H9 (cell line): ENCODE measurements around the gene HRH1. TPM values are rescaled to one million over a fixed set of nuclear protein-coding genes. Genes with fewer than 3 reads are reported as not detected.

Experiments used
- DNase-seq: peaks from one replicate; pipeline ENCODE4 v3.0.0-alpha.2; 2017
- H2AFZ ChIP-seq: one replicate; pipeline ENCODE4 v1.6.1; 2013; ENCODE audit warnings: mild to moderate bottlenecking, low read length, control low read depth, moderate library complexity
- H2AK5ac ChIP-seq: 2 replicates; pipeline ENCODE4 v1.6.1; 2013; ENCODE audit warnings: low read length, control low read depth, mixed read lengths; ENCODE audit not compliant: insufficient read length
- H2BK120ac ChIP-seq: one replicate; pipeline ENCODE4 v1.6.1; 2013; ENCODE audit warnings: low read depth, mild to moderate bottlenecking, low read length, control low read depth, inconsistent platforms; ENCODE audit not compliant: poor library complexity, severe bottlenecking
- H2BK12ac ChIP-seq: 2 replicates; pipeline ENCODE4 v1.6.1; 2013; ENCODE audit warnings: low read length, control low read depth, mixed read lengths, low read depth; ENCODE audit not compliant: insufficient read length
- H2BK15ac ChIP-seq: 2 replicates; pipeline ENCODE4 v1.6.1; 2013; ENCODE audit warnings: low read depth, low read length, control low read depth
- H2BK20ac ChIP-seq: one replicate; pipeline ENCODE4 v1.6.1; 2013; ENCODE audit warnings: low read depth, mild to moderate bottlenecking, low read length, control low read depth, inconsistent platforms; ENCODE audit not compliant: poor library complexity, severe bottlenecking
- H2BK5ac ChIP-seq: 2 replicates; pipeline ENCODE4 v1.6.1; 2013; ENCODE audit warnings: low read length, control low read depth, mixed read lengths; ENCODE audit not compliant: insufficient read length
- H3K14ac ChIP-seq: 2 replicates; pipeline ENCODE4 v1.6.1; 2013; ENCODE audit warnings: low read length, control low read depth; ENCODE audit not compliant: insufficient read depth
- H3K18ac ChIP-seq: 2 replicates; pipeline ENCODE4 v1.6.1; 2013; ENCODE audit warnings: low read depth, mild to moderate bottlenecking, mixed read lengths, low read length, control low read depth; ENCODE audit not compliant: insufficient read length
- H3K23ac ChIP-seq: 2 replicates; pipeline ENCODE4 v1.6.1; 2013; ENCODE audit warnings: low read length, control low read depth, mixed read lengths, low read depth; ENCODE audit not compliant: insufficient read length
- H3K23me2 ChIP-seq: 2 replicates; pipeline ENCODE4 v1.6.1; 2013; ENCODE audit warnings: low read depth, mild to moderate bottlenecking, mixed read lengths, low read length, control low read depth; ENCODE audit not compliant: insufficient read length, poor library complexity, severe bottlenecking
- H3K27ac ChIP-seq: 2 replicates; pipeline ENCODE4 v1.5.1; 2013; ENCODE audit warnings: low read length, control low read depth, mixed read lengths, low read depth; ENCODE audit not compliant: insufficient read length
- H3K27me3 ChIP-seq: 2 replicates; pipeline ENCODE4 v1.6.1; 2013; ENCODE audit warnings: low read length, control low read depth, inconsistent platforms; ENCODE audit not compliant: insufficient read depth
- H3K4ac ChIP-seq: 2 replicates; pipeline ENCODE4 v1.6.1; 2013; ENCODE audit warnings: low read depth, mild to moderate bottlenecking, control low read depth, inconsistent platforms, low read length, moderate library complexity
- H3K4me1 ChIP-seq: 2 replicates; pipeline ENCODE4 v1.6.1; 2013; ENCODE audit warnings: low read length, control low read depth, inconsistent platforms; ENCODE audit not compliant: insufficient read depth
- H3K4me2 ChIP-seq: 2 replicates; pipeline ENCODE4 v1.6.1; 2013; ENCODE audit warnings: low read length, control low read depth, mixed read lengths; ENCODE audit not compliant: insufficient read length, insufficient read depth
- H3K56ac ChIP-seq: 2 replicates; pipeline ENCODE4 v1.6.1; 2013; ENCODE audit warnings: low read depth, mild to moderate bottlenecking, mixed read lengths, low read length, control low read depth; ENCODE audit not compliant: insufficient read length
- H3K79me1 ChIP-seq: 2 replicates; pipeline ENCODE4 v1.6.1; 2013; ENCODE audit warnings: low read depth, mild to moderate bottlenecking, moderate library complexity, low read length, control low read depth, inconsistent platforms; ENCODE audit not compliant: insufficient read depth, poor library complexity, severe bottlenecking
- H3K79me2 ChIP-seq: 2 replicates; pipeline ENCODE4 v1.6.1; 2013; ENCODE audit warnings: low read length, control low read depth, inconsistent platforms; ENCODE audit not compliant: insufficient read depth
- H3K9ac ChIP-seq: 2 replicates; pipeline ENCODE4 v1.6.1; 2013; ENCODE audit warnings: low read length, control low read depth, mixed read lengths; ENCODE audit not compliant: insufficient read length; ENCODE audit errors: extremely low read depth
- H3K9me3 ChIP-seq: one replicate; pipeline ENCODE4 v1.6.1; 2013; ENCODE audit warnings: low read depth, low read length, inconsistent platforms; ENCODE audit not compliant: control insufficient read depth
- H3T11ph ChIP-seq: one replicate; pipeline ENCODE4 v1.6.1; 2013; ENCODE audit warnings: mild to moderate bottlenecking, low read length, control low read depth, inconsistent platforms
- H4K20me1 ChIP-seq: one replicate; pipeline ENCODE4 v1.6.1; 2013; ENCODE audit not compliant: control insufficient read depth, insufficient read length, insufficient read depth
- H4K5ac ChIP-seq: 2 replicates; pipeline ENCODE4 v1.6.1; 2013; ENCODE audit warnings: low read depth, mild to moderate bottlenecking, mixed read lengths, low read length, control low read depth; ENCODE audit not compliant: insufficient read length
- H4K8ac ChIP-seq: replicated peaks from 2 replicates; pipeline ENCODE4 v1.6.1; 2013; ENCODE audit warnings: low read length, control low read depth, mixed read lengths, low read depth; ENCODE audit not compliant: insufficient read length
- H4K91ac ChIP-seq: 2 replicates; pipeline ENCODE4 v1.6.1; 2013; ENCODE audit warnings: low read depth, mild to moderate bottlenecking, moderate library complexity, mixed read lengths, low read length, control low read depth; ENCODE audit not compliant: insufficient read length
- H3K27ac Mint-ChIP-seq, 3 experiments: 2 replicates in 2 of 3; 3 replicates in 1 of 3; pipeline ENCODE4 v1.8.0; 2020 to 2021; ENCODE audit warnings: mixed read lengths in 3 of 3, mild to moderate bottlenecking in 1 of 3, moderate library complexity in 1 of 3
- H3K27me3 Mint-ChIP-seq: 2 replicates; pipeline ENCODE4 v1.8.0; 2021; ENCODE audit warnings: low read depth, mild to moderate bottlenecking, moderate library complexity, mixed read lengths
- H3K36me3 Mint-ChIP-seq, 3 experiments: 2 replicates in 2 of 3; 3 replicates in 1 of 3; pipeline ENCODE4 v1.8.0; 2020 to 2021; ENCODE audit warnings: low read depth in 3 of 3, mixed read lengths in 3 of 3; ENCODE audit not compliant: insufficient read depth in 1 of 3
- H3K4me1 Mint-ChIP-seq, 2 experiments: 2 replicates each; pipeline ENCODE4 v1.8.0; 2020; ENCODE audit warnings: mixed read lengths in 2 of 2
- H3K4me3 Mint-ChIP-seq, 2 experiments: 2 replicates in 1 of 2; 3 replicates in 1 of 2; pipeline ENCODE4 v1.8.0; 2020 to 2021; ENCODE audit warnings: mild to moderate bottlenecking in 2 of 2, mixed read lengths in 2 of 2, moderate library complexity in 1 of 2
- H3K9me3 Mint-ChIP-seq, 2 experiments: 2 replicates in 1 of 2; 3 replicates in 1 of 2; pipeline ENCODE4 v1.8.0; 2020; ENCODE audit warnings: mild to moderate bottlenecking in 2 of 2, mixed read lengths in 2 of 2, moderate library complexity in 1 of 2
- WGBS: extraction: QIAGEN DNeasy Blood & Tissue Kit; methylation state at CpG from one replicate; pipeline ENCODE4 v1.1.7; 2013; ENCODE audit warnings: missing lambda C conversion rate, low lambda C conversion rate, mixed read lengths; ENCODE audit not compliant: insufficient read length; ENCODE audit errors: extremely low coverage; 5-methylcytosine and 5-hydroxymethylcytosine counted together
- total RNA-seq: library from RNA; stranded (reverse); gene quantifications from 2 replicates; pipeline ENCODE4 v1.2.1, GENCODE V29; 2021
- TF ChIP-seq, protein P1 (sequence below): fragments of 200-600 bp; sonication (generic); conservative IDR thresholded peaks from 3 replicates; pipeline ENCODE4 v1.8.0; 2021; ENCODE audit warnings: antibody characterized with exemption, mild to moderate bottlenecking

Gene HRH1
- total RNA-seq, 1 experiment from 2014 or later, result 0.74 TPM

DNA sequence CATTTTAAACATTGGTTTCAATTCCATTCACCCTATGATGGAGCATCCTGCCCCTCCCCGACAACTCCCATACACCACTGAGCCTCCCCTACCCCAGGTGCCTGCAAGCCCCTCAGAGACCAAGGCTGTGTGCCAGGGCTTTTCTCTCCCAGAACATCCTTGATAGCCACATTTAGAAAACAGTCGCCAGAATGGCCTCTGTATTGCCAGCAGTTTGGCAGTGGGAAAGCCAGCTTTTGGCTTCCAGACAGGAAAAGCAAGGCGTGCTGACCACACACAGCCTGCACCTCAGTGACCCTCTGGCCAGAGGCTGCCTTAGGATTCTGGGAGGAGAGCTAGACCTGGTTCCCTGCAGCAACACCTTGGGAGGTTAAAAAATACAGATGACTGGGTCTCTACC, 18.2 kb upstream of the HRH1 start:
- H3K9me3 ChIP-seq, result no peaks in the 10 kb centered on the region
- H3K4me1 Mint-ChIP-seq, result 0 out of 4 replicates have a peak, but pooled peaks cover 0 to 6% of the 10 kb centered on the region in 2 experiments
- H4K91ac ChIP-seq, result no peak overlapping the region
- H3K23ac ChIP-seq, result no peak overlapping the region
- H3K4me1 ChIP-seq, result no peaks in the 10 kb centered on the region
- no peak overlapping the region for H3K9ac ChIP-seq
- H3K79me2 ChIP-seq, result no peaks in the 10 kb centered on the region
- H3K4me2 ChIP-seq, result no peak overlapping the region
- no peak for DNase-seq
- no peak overlapping the region for H3K27ac ChIP-seq
- H3K23me2 ChIP-seq, result no peaks in the 10 kb centered on the region
- H2BK20ac ChIP-seq, result no peak overlapping the region
- no peak overlapping the region for H2BK120ac ChIP-seq
- no peak overlapping the region for H2AFZ ChIP-seq
- no peak overlapping the region for H3K14ac ChIP-seq
- no peak overlapping the region for H4K8ac ChIP-seq
- no peaks in the 10 kb centered on the region for H3K27me3 ChIP-seq
- no peak overlapping the region for H3T11ph ChIP-seq
- no peak overlapping the region for H2BK5ac ChIP-seq
- H3K4ac ChIP-seq, result no peak overlapping the region
- no peaks in the 10 kb centered on the region for H3K79me1 ChIP-seq
- no peak overlapping the region for H3K27ac Mint-ChIP-seq
- H3K27me3 Mint-ChIP-seq, result peaks cover 3% of the 10 kb centered on the region; the same call in 1 of the 2 replicates
- H4K5ac ChIP-seq, result no peak overlapping the region
- H2BK15ac ChIP-seq, result no peak overlapping the region
- H3K9me3 Mint-ChIP-seq, result peaks cover 0 to 4% of the 10 kb centered on the region in 2 experiments; a peak in 3 of 5 replicates
- H4K20me1 ChIP-seq, result no peaks in the 10 kb centered on the region
- WGBS, result no CpG with 5 or more reads among the region's 3 CpGs
- no peak overlapping the region for H2AK5ac ChIP-seq
- H3K4me3 Mint-ChIP-seq, result no peak overlapping the region
- TF ChIP-seq, protein P1, sequence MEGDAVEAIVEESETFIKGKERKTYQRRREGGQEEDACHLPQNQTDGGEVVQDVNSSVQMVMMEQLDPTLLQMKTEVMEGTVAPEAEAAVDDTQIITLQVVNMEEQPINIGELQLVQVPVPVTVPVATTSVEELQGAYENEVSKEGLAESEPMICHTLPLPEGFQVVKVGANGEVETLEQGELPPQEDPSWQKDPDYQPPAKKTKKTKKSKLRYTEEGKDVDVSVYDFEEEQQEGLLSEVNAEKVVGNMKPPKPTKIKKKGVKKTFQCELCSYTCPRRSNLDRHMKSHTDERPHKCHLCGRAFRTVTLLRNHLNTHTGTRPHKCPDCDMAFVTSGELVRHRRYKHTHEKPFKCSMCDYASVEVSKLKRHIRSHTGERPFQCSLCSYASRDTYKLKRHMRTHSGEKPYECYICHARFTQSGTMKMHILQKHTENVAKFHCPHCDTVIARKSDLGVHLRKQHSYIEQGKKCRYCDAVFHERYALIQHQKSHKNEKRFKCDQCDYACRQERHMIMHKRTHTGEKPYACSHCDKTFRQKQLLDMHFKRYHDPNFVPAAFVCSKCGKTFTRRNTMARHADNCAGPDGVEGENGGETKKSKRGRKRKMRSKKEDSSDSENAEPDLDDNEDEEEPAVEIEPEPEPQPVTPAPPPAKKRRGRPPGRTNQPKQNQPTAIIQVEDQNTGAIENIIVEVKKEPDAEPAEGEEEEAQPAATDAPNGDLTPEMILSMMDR, result no peak
- H3K56ac ChIP-seq, result no peak overlapping the region
- no peak overlapping the region for H2BK12ac ChIP-seq
- no peak overlapping the region for H3K18ac ChIP-seq
- H3K36me3 Mint-ChIP-seq, result no peaks in the 10 kb centered on the region
